ENCODE results near the gene FLVCR2.

Gene FLVCR2

GRCh38 chr14:75559451-75560222 is 18.8 kb upstream of the FLVCR2 start:
- no peak for DNase-seq (ENCODE audit: extremely low read depth, insufficient read length)
- Histone ChIP-seq H3K36me3 (ENCODE audit: control insufficient read depth, insufficient read depth, low read length) (no peaks in the 10 kb centered on the region), H3K27me3 (replicated peaks; ENCODE audit: control insufficient read depth, insufficient read depth, low read length) (no peaks in the 10 kb centered on the region), H3K4me3 (replicated peaks; ENCODE audit: low read depth, low read length) (no peak overlapping the region)
- TF ChIP-seq CTCF (IDR thresholded peaks at IDR 0.05; ENCODE audit: insufficient read depth, low read length, poor library complexity, severe bottlenecking) = no peak

GRCh38 chr14:75561013-75561432 is 17.4 kb upstream of the FLVCR2 start:
- H3K27me3 ChIP-seq (replicated peaks; ENCODE audit: control insufficient read depth, insufficient read depth, low read length) = no peaks in the 10 kb centered on the region
- peak; percentile 87 for TF ChIP-seq CTCF (IDR thresholded peaks at IDR 0.05; ENCODE audit: insufficient read depth, low read length, poor library complexity, severe bottlenecking)
- no peak for DNase-seq (ENCODE audit: extremely low read depth, insufficient read length)
- H3K4me3 ChIP-seq (replicated peaks; ENCODE audit: low read depth, low read length) = no peak overlapping the region
- no peaks in the 10 kb centered on the region for H3K36me3 ChIP-seq (ENCODE audit: control insufficient read depth, insufficient read depth, low read length)

GRCh38 chr14:75562089-75562488 is 16.3 kb upstream of the FLVCR2 start:
- no peak for TF ChIP-seq CTCF (IDR thresholded peaks at IDR 0.05; ENCODE audit: insufficient read depth, low read length, poor library complexity, severe bottlenecking)
- H3K4me3 ChIP-seq (replicated peaks; ENCODE audit: low read depth, low read length) = no peak overlapping the region
- no peaks in the 10 kb centered on the region for H3K27me3 ChIP-seq (replicated peaks; ENCODE audit: control insufficient read depth, insufficient read depth, low read length)
- H3K36me3 ChIP-seq (ENCODE audit: control insufficient read depth, insufficient read depth, low read length) = no peaks in the 10 kb centered on the region
- no peak for DNase-seq (ENCODE audit: extremely low read depth, insufficient read length)

- H3K27me3 ChIP-seq (replicated peaks; ENCODE audit: control insufficient read depth, insufficient read depth, low read length) = no peaks in the 10 kb centered on the region
- no peak overlapping the region for H3K4me3 ChIP-seq (replicated peaks; ENCODE audit: low read depth, low read length)
- TF ChIP-seq CTCF (IDR thresholded peaks at IDR 0.05; ENCODE audit: insufficient read depth, low read length, poor library complexity, severe bottlenecking) = no peak
- no peak for DNase-seq (ENCODE audit: extremely low read depth, insufficient read length)
- H3K36me3 ChIP-seq (ENCODE audit: control insufficient read depth, insufficient read depth, low read length) = no peaks in the 10 kb centered on the region
These were observed 15.9 kb upstream of the FLVCR2 start for GRCh38 chr14:75562489-75562888.

- no peaks in the 10 kb centered on the region for H3K36me3 ChIP-seq (ENCODE audit: control insufficient read depth, insufficient read depth, low read length)
- DNase-seq (ENCODE audit: extremely low read depth, insufficient read length) = no peak
- TF ChIP-seq CTCF (IDR thresholded peaks at IDR 0.05; ENCODE audit: insufficient read depth, low read length, poor library complexity, severe bottlenecking) = no peak
These were observed 14.5 kb upstream of the FLVCR2 start for GRCh38 chr14:75563931-75564330.

More at GRCh38 chr14:75563931-75564330, 14.5 kb upstream of the FLVCR2 start:
- Histone ChIP-seq H3K4me3 (replicated peaks; ENCODE audit: low read depth, low read length) (no peak overlapping the region), H3K27me3 (replicated peaks; ENCODE audit: control insufficient read depth, insufficient read depth, low read length) (no peaks in the 10 kb centered on the region)

Data from GM06990 (cell line).